ENCODE data around the gene OPN3. TPM values are rescaled to one million over a fixed set of nuclear protein-coding genes. Genes with fewer than 3 reads are reported as not detected.

OPN3 gene
- total and polyA plus RNA-seq, 9 of the 15 experiments (the other 6 are each of a cell fraction or from before 2014, with no cell fraction given): 4.2 to 34.6 (median 17.0) TPM

DNA sequence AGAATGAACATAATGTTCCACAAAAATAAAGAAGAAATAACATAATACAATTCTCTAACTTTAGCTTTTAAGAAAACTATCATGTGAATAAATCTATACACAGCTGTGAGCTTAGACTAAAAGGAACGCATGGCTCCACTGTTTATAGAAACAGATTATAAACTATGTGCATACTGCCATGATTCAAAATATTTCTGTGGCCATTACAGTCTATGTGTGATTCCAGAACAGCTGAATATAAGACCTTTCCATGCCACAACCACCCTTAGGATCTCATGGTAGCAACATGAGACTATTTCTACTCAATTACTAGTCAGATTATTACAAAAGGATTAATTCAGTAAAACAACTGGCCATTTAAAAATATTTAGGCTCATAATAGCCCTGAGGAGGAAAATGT, 3.9 kb downstream of the OPN3 start (continued):
- TF ChIP-seq, protein P1, sequence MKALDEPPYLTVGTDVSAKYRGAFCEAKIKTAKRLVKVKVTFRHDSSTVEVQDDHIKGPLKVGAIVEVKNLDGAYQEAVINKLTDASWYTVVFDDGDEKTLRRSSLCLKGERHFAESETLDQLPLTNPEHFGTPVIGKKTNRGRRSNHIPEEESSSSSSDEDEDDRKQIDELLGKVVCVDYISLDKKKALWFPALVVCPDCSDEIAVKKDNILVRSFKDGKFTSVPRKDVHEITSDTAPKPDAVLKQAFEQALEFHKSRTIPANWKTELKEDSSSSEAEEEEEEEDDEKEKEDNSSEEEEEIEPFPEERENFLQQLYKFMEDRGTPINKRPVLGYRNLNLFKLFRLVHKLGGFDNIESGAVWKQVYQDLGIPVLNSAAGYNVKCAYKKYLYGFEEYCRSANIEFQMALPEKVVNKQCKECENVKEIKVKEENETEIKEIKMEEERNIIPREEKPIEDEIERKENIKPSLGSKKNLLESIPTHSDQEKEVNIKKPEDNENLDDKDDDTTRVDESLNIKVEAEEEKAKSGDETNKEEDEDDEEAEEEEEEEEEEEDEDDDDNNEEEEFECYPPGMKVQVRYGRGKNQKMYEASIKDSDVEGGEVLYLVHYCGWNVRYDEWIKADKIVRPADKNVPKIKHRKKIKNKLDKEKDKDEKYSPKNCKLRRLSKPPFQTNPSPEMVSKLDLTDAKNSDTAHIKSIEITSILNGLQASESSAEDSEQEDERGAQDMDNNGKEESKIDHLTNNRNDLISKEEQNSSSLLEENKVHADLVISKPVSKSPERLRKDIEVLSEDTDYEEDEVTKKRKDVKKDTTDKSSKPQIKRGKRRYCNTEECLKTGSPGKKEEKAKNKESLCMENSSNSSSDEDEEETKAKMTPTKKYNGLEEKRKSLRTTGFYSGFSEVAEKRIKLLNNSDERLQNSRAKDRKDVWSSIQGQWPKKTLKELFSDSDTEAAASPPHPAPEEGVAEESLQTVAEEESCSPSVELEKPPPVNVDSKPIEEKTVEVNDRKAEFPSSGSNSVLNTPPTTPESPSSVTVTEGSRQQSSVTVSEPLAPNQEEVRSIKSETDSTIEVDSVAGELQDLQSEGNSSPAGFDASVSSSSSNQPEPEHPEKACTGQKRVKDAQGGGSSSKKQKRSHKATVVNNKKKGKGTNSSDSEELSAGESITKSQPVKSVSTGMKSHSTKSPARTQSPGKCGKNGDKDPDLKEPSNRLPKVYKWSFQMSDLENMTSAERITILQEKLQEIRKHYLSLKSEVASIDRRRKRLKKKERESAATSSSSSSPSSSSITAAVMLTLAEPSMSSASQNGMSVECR (CRISPR knock-in tag; IDR thresholded peaks at IDR 0.05): no peak

DNA sequence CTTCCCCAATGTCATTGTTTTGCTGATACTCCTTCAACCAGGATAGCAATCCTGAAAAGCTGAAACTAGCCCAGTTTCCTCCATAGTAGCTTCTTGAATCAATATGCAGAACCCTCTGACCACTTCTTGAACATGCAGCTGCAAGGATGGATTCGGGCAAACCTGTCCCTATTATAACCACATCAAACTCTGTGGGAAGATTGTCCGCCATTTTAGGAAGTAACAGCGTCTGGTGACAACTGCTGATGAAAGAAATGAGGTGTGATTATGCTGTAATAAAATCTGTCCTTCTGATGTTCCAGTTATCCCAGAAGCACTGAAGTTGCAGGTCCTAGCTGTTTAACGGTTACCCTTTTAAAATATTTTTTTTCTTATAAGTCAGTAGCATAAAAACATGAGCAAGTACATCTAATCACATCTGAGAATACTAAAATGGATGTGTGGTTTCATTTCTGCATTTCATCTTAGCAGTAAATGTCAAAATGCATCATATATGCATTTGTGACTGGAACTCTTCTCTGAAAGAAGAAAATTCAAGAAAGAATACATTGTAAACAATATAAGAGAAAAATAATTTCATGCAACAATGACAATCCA, 4.5 kb downstream of the OPN3 start:
- Histone ChIP-seq H4K20me1 (replicated peaks; ENCODE audit: control insufficient read depth, insufficient read depth, low read length) (peaks cover 3% of the 10 kb centered on the region; the same call in 1 of the 2 replicates), H3K9me1 (ENCODE audit: control insufficient read depth, insufficient read depth, low read length) (no peaks in the 10 kb centered on the region), H3K79me2 (ENCODE audit: control insufficient read depth, insufficient read depth, low read length) (peaks cover 81% of the 10 kb centered on the region), H3K4me1 (replicated peaks in 1 of 2; ENCODE audit: control insufficient read depth in 2 of 2, insufficient read depth in 2 of 2, low read length in 2 of 2) (peaks cover 5 to 7% of the 10 kb centered on the region in 2 experiments; a peak in 4 of 5 replicates), H3K27me3 (ENCODE audit: control insufficient read depth in 2 of 2, insufficient read depth in 2 of 2, low read length in 2 of 2) (no peaks in the 10 kb centered on the region), H3K36me3 (ENCODE audit: control insufficient read depth, insufficient read depth, low read length) (peaks cover 67% of the 10 kb centered on the region), H3K27ac (ENCODE audit: extremely low read depth, low read depth, low read length) (no peak overlapping the region), H3K9me3 (replicated peaks; ENCODE audit: control insufficient read depth, insufficient read depth, low read depth, low read length) (peaks cover 2% of the 10 kb centered on the region), H3K4me2 (ENCODE audit: insufficient read depth, low read length) (no peak overlapping the region), H3K9ac (ENCODE audit: insufficient read depth in 1 of 2, low read depth in 2 of 2, low read length in 2 of 2) (no peak overlapping the region), H3K4me3 (no peak overlapping the region), H2AFZ (ENCODE audit: low read depth, low read length) (no peak overlapping the region)
- in situ Hi-C loops (cut with MboI) (no loop called here), intact Hi-C loops (cut with micrococcal nuclease) (loop anchor here (5.0 kb wide), 1 partner anchor 82 kb away; no protein-coding TSS in a partner anchor)
- TF ChIP-seq KAT8 (IDR thresholded peaks at IDR 0.05; ENCODE audit: low read depth) (no peak), YY1 (IDR thresholded peaks at IDR 0.05; ENCODE audit: borderline replicate concordance in 1 of 3, control insufficient read depth in 1 of 3, extremely low read depth in 1 of 3, insufficient read depth in 3 of 3, insufficient read length in 1 of 3, insufficient replicate concordance in 2 of 3, low read depth in 1 of 3, low read length in 2 of 3) (peak in 1 of 3 experiments; percentile 49)
- TF ChIP-seq, protein P2, sequence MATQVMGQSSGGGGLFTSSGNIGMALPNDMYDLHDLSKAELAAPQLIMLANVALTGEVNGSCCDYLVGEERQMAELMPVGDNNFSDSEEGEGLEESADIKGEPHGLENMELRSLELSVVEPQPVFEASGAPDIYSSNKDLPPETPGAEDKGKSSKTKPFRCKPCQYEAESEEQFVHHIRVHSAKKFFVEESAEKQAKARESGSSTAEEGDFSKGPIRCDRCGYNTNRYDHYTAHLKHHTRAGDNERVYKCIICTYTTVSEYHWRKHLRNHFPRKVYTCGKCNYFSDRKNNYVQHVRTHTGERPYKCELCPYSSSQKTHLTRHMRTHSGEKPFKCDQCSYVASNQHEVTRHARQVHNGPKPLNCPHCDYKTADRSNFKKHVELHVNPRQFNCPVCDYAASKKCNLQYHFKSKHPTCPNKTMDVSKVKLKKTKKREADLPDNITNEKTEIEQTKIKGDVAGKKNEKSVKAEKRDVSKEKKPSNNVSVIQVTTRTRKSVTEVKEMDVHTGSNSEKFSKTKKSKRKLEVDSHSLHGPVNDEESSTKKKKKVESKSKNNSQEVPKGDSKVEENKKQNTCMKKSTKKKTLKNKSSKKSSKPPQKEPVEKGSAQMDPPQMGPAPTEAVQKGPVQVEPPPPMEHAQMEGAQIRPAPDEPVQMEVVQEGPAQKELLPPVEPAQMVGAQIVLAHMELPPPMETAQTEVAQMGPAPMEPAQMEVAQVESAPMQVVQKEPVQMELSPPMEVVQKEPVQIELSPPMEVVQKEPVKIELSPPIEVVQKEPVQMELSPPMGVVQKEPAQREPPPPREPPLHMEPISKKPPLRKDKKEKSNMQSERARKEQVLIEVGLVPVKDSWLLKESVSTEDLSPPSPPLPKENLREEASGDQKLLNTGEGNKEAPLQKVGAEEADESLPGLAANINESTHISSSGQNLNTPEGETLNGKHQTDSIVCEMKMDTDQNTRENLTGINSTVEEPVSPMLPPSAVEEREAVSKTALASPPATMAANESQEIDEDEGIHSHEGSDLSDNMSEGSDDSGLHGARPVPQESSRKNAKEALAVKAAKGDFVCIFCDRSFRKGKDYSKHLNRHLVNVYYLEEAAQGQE (IDR thresholded peaks at IDR 0.05; ENCODE audit: borderline replicate concordance): no peak
- TF ChIP-seq, protein P2 (CRISPR knock-in tag; IDR thresholded peaks at IDR 0.05; ENCODE audit: low read depth): no peak
- DNase-seq (ENCODE audit: extremely low read depth in 1 of 4, low spot score in 3 of 4) (no peak), FAIRE-seq (no peak), ATAC-seq (no peak)
- ChIA-PET POLR2A (interaction anchor here (0.5 to 0.7 kb wide), 2 partner anchors 13 to 344 kb away, joined by 3 read pairs; no protein-coding TSS in a partner anchor), CTCF (ENCODE audit: low intra/inter-chr PET ratio) (no interaction called here)
- BruUV-seq (replicated peaks): no TSS peak
- 85% methylated on average over 4 of the region's 4 CpGs for whole genome bisulfite sequencing (ENCODE audit: insufficient coverage, low coverage, missing lambda C conversion rate)
